ENCODE data around the gene NT5DC2.

The NT5DC2 gene

GRCh38 chr3:52516509-52517195 is 17.0 kb downstream of the NT5DC2 start:
- Histone ChIP-seq H3K4me1 (ENCODE audit: insufficient read depth, low read length) (no peaks in the 10 kb centered on the region), H3K27ac (ENCODE audit: low read length) (no peak overlapping the region), H3K9me3 (ENCODE audit: insufficient read depth, low read length, severe bottlenecking) (no peaks in the 10 kb centered on the region), H3K36me3 (ENCODE audit: insufficient read depth, low read length) (no peaks in the 10 kb centered on the region), H3K9ac (ENCODE audit: low read depth, low read length) (no peak overlapping the region), H3K79me2 (ENCODE audit: insufficient read depth, low read length) (no peaks in the 10 kb centered on the region), H3K27me3 (ENCODE audit: insufficient read depth, low read length, poor library complexity) (no peaks in the 10 kb centered on the region), H3K4me2 (ENCODE audit: insufficient read depth, low read length) (no peak overlapping the region), H3K4me3 (ENCODE audit: low read depth in 1 of 2, low read length in 2 of 2) (no peak overlapping the region), H2AFZ (ENCODE audit: low read depth, low read length) (no peak overlapping the region), H4K20me1 (ENCODE audit: insufficient read depth, low read length) (peaks cover 5% of the 10 kb centered on the region; the same call in 1 of the 2 replicates)
- TF ChIP-seq EZH2 (IDR thresholded peaks at IDR 0.05; ENCODE audit: borderline replicate concordance, low read depth, low read length, severe bottlenecking) (no peak), CTCF (IDR thresholded peaks at IDR 0.05; ENCODE audit: borderline replicate concordance, extremely low read depth, low read length, poor library complexity, severe bottlenecking) (no peak)
- ATAC-seq (ENCODE audit: insufficient read depth, low read depth) = no peak
- no peak for DNase-seq

- ATAC-seq (ENCODE audit: insufficient read depth, low read depth) = no peak
- Histone ChIP-seq H3K27me3 (ENCODE audit: insufficient read depth, low read length, poor library complexity) (peaks cover 6% of the 10 kb centered on the region), H2AFZ (ENCODE audit: low read depth, low read length) (no peak overlapping the region), H3K9me3 (ENCODE audit: insufficient read depth, low read length, severe bottlenecking) (no peaks in the 10 kb centered on the region), H3K27ac (ENCODE audit: low read length) (no peak overlapping the region), H3K4me2 (ENCODE audit: insufficient read depth, low read length) (no peak overlapping the region), H3K4me1 (ENCODE audit: insufficient read depth, low read length) (no peaks in the 10 kb centered on the region), H3K9ac (ENCODE audit: low read depth, low read length) (no peak overlapping the region), H3K79me2 (ENCODE audit: insufficient read depth, low read length) (no peaks in the 10 kb centered on the region), H4K20me1 (ENCODE audit: insufficient read depth, low read length) (peaks cover 9% of the 10 kb centered on the region; the same call in 1 of the 2 replicates), H3K4me3 (ENCODE audit: low read depth in 1 of 2, low read length in 2 of 2) (no peak overlapping the region), H3K36me3 (ENCODE audit: insufficient read depth, low read length) (no peaks in the 10 kb centered on the region)
- TF ChIP-seq EZH2 (IDR thresholded peaks at IDR 0.05; ENCODE audit: borderline replicate concordance, low read depth, low read length, severe bottlenecking) (no peak), CTCF (IDR thresholded peaks at IDR 0.05; ENCODE audit: borderline replicate concordance, extremely low read depth, low read length, poor library complexity, severe bottlenecking) (no peak)
- DNase-seq = no peak
Observed at GRCh38 chr3:52515192-52515591, 18.5 kb downstream of the NT5DC2 start.

GRCh38 chr3:52514576-52514975 is 19.1 kb downstream of the NT5DC2 start:
- Histone ChIP-seq H3K27ac (ENCODE audit: low read length) (no peak overlapping the region), H3K9ac (ENCODE audit: low read depth, low read length) (no peak overlapping the region), H3K4me3 (ENCODE audit: low read depth in 1 of 2, low read length in 2 of 2) (no peak overlapping the region), H3K9me3 (ENCODE audit: insufficient read depth, low read length, severe bottlenecking) (no peaks in the 10 kb centered on the region), H3K27me3 (ENCODE audit: insufficient read depth, low read length, poor library complexity) (peaks cover 6% of the 10 kb centered on the region), H2AFZ (ENCODE audit: low read depth, low read length) (no peak overlapping the region), H3K36me3 (ENCODE audit: insufficient read depth, low read length) (no peaks in the 10 kb centered on the region), H4K20me1 (ENCODE audit: insufficient read depth, low read length) (peaks cover 9% of the 10 kb centered on the region; the same call in 1 of the 2 replicates), H3K4me1 (ENCODE audit: insufficient read depth, low read length) (no peaks in the 10 kb centered on the region), H3K79me2 (ENCODE audit: insufficient read depth, low read length) (no peaks in the 10 kb centered on the region), H3K4me2 (ENCODE audit: insufficient read depth, low read length) (no peak overlapping the region)
- TF ChIP-seq EZH2 (IDR thresholded peaks at IDR 0.05; ENCODE audit: borderline replicate concordance, low read depth, low read length, severe bottlenecking) (no peak), CTCF (IDR thresholded peaks at IDR 0.05; ENCODE audit: borderline replicate concordance, extremely low read depth, low read length, poor library complexity, severe bottlenecking) (no peak)
- ATAC-seq (ENCODE audit: insufficient read depth, low read depth) (no peak), DNase-seq (no peak)
